Measurements from ENCODE around the gene RNF32. TPM values are rescaled to one million over a fixed set of nuclear protein-coding genes. Genes with fewer than 3 reads are reported as not detected.
"Not testable (repeated sequence)": the region's sequence is repeated elsewhere in the genome, so short reads cannot be mapped to it uniquely, and the experiment has no call there.

Gene RNF32
- total RNA-seq, 3 donors from 2014 or later: 2.0 to 3.7 (median 3.5) TPM

GRCh38 chr7:156684251-156684650 lies 43.7 kb downstream of the RNF32 start:
- Histone ChIP-seq H3K36me3 (ENCODE audit: low read depth) (no peaks in the 10 kb centered on the region), H3K4me1 (ENCODE audit: low read depth) (no peaks in the 10 kb centered on the region), H3K4me3 (no peak overlapping the region), H3K9me3 (no peaks in the 10 kb centered on the region)
- TF ChIP-seq CTCF (IDR thresholded peaks at IDR 0.05): no peak
- intact Hi-C loops (cut with DNase I, micrococcal nuclease): no loop called here
- ATAC-seq (no peak), DNase-seq (no peak)

GRCh38 chr7:156684661-156685060 lies 44.1 kb downstream of the RNF32 start:
- Histone ChIP-seq H3K9me3 (no peaks in the 10 kb centered on the region), H3K4me1 (ENCODE audit: low read depth) (no peaks in the 10 kb centered on the region), H3K36me3 (ENCODE audit: low read depth) (no peaks in the 10 kb centered on the region), H3K4me3 (no peak overlapping the region)
- TF ChIP-seq CTCF (IDR thresholded peaks at IDR 0.05): no peak
- ATAC-seq (no peak), DNase-seq (no peak)
- intact Hi-C loops (cut with DNase I, micrococcal nuclease): no loop called here

GRCh38 chr7:156691764-156692163 lies 51.2 kb downstream of the RNF32 start:
- H3K4me1 ChIP-seq (ENCODE audit: low read depth): no peaks in the 10 kb centered on the region
- TF ChIP-seq CTCF (IDR thresholded peaks at IDR 0.05): no peak
- H3K9me3 ChIP-seq: peaks cover 6% of the 10 kb centered on the region
- no peak overlapping the region for H3K4me3 ChIP-seq
- ATAC-seq: no peak
- intact Hi-C loops (cut with DNase I, micrococcal nuclease): no loop called here
- no peaks in the 10 kb centered on the region for H3K36me3 ChIP-seq (ENCODE audit: low read depth)
- DNase-seq: no peak

GRCh38 chr7:156692849-156693248 lies 52.3 kb downstream of the RNF32 start:
- intact Hi-C loops (cut with DNase I, micrococcal nuclease): no loop called here

GRCh38 chr7:156693627-156694026 lies 53.1 kb downstream of the RNF32 start:
- peak; percentile 47 for ATAC-seq
- TF ChIP-seq CTCF (IDR thresholded peaks at IDR 0.05): no peak
- no peak overlapping the region for H3K4me3 ChIP-seq
- no peaks in the 10 kb centered on the region for H3K36me3 ChIP-seq (ENCODE audit: low read depth)
- H3K9me3 ChIP-seq: peaks cover 19% of the 10 kb centered on the region
- no peak for DNase-seq
- intact Hi-C loops (cut with DNase I, micrococcal nuclease): no loop called here
- H3K4me1 ChIP-seq (ENCODE audit: low read depth): no peaks in the 10 kb centered on the region

More at GRCh38 chr7:156692849-156693248, 52.3 kb downstream of the RNF32 start:
- Histone ChIP-seq H3K4me1 (ENCODE audit: low read depth) (no peaks in the 10 kb centered on the region), H3K9me3 (peaks cover 16% of the 10 kb centered on the region), H3K36me3 (ENCODE audit: low read depth) (no peaks in the 10 kb centered on the region), H3K4me3 (no peak overlapping the region)
- DNase-seq (no peak), ATAC-seq (no peak)
- no peak for TF ChIP-seq CTCF (IDR thresholded peaks at IDR 0.05)

GRCh38 chr7:156697283-156697682 lies 56.7 kb downstream of the RNF32 start:
- H3K4me3 ChIP-seq; DNase-seq; intact Hi-C loops (cut with DNase I, micrococcal nuclease); ATAC-seq; H3K4me1 ChIP-seq (ENCODE audit: low read depth); H3K36me3 ChIP-seq (ENCODE audit: low read depth): not testable (repeated sequence)
- H3K9me3 ChIP-seq: peaks cover 21% of the 10 kb centered on the region

GRCh38 chr7:156698512-156698911 lies 57.9 kb downstream of the RNF32 start:
- H3K4me1 ChIP-seq (ENCODE audit: low read depth); ATAC-seq; H3K36me3 ChIP-seq (ENCODE audit: low read depth); DNase-seq; H3K4me3 ChIP-seq; intact Hi-C loops (cut with DNase I, micrococcal nuclease): not testable (repeated sequence)
- peaks cover 21% of the 10 kb centered on the region for H3K9me3 ChIP-seq

- intact Hi-C loops (cut with DNase I, micrococcal nuclease); DNase-seq; H3K36me3 ChIP-seq (ENCODE audit: low read depth); H3K4me3 ChIP-seq; ATAC-seq; H3K4me1 ChIP-seq (ENCODE audit: low read depth): not testable (repeated sequence)
- peaks cover 15% of the 10 kb centered on the region for H3K9me3 ChIP-seq
Observed at GRCh38 chr7:156701787-156702186, 61.2 kb downstream of the RNF32 start.

Measured in mucosa of descending colon (tissue), 3 donors.